SK-N-MC (cell line): ENCODE results near the gene ZNF516.

ENCODE experiments used
- EZH2 ChIP-seq: fragments of 200-600 bp; sonication (generic); IDR thresholded peaks from one replicate; pipeline ENCODE4 v1.6.1; 2017; ENCODE audit warnings: antibody characterized with exemption
- FOXP2 ChIP-seq: optimal IDR thresholded peaks from 2 replicates; pipeline ENCODE3; 2011; ENCODE audit warnings: mild to moderate bottlenecking, moderate library complexity; ENCODE audit not compliant: insufficient read depth; ENCODE audit errors: extremely low read length, control extremely low read depth
- POLR2AphosphoS5 ChIP-seq: IDR thresholded peaks from 2 replicates; pipeline ENCODE4 v1.6.1; 2012; ENCODE audit warnings: mild to moderate bottlenecking, low read depth, low read length, borderline replicate concordance

- no peak for TF ChIP-seq EZH2
- TF ChIP-seq POLR2AphosphoS5, result no peak
- TF ChIP-seq FOXP2, result no peak
These were observed 137.3 kb downstream of the ZNF516 start for GRCh38 chr18:76357585-76358260.
